GM23338 (cell line): ENCODE measurements around the gene SYT10. TPM values are rescaled to one million over a fixed set of nuclear protein-coding genes. Genes with fewer than 3 reads are reported as not detected.

Source experiments
- ATAC-seq: fragments of 200-7000 bp; cut with Tn5 transposase; 3 replicates; pipeline ENCODE4 v1.9.1; 2020
- DNase-seq: peaks from one replicate; pipeline ENCODE4 v3.0.0-alpha.2; 2015; ENCODE audit warnings: low spot score
- H2AFZ ChIP-seq: fragments of 200-600 bp; sonication (generic); 2 replicates; pipeline ENCODE4 v1.8.0; 2016; ENCODE audit warnings: antibody characterized with exemption, mild to moderate bottlenecking, moderate library complexity
- H3F3A ChIP-seq: fragments of 200-600 bp; sonication (generic); replicated peaks from 2 replicates; pipeline ENCODE4 v1.8.0; 2017; ENCODE audit warnings: antibody characterized with exemption, mixed run types, low read depth
- H3K27ac ChIP-seq: fragments of 200-600 bp; sonication (generic); 2 replicates; pipeline ENCODE4 v1.6.1; 2016; ENCODE audit warnings: low read depth
- H3K27me3 ChIP-seq: fragments of 200-600 bp; sonication (generic); 2 replicates; pipeline ENCODE4 v1.8.0; 2016; ENCODE audit warnings: mild to moderate bottlenecking, mixed run types, moderate library complexity; ENCODE audit not compliant: insufficient read depth
- H3K36me3 ChIP-seq: fragments of 200-600 bp; sonication (generic); 2 replicates; pipeline ENCODE4 v1.8.0; 2016; ENCODE audit warnings: mild to moderate bottlenecking; ENCODE audit not compliant: insufficient read depth
- H3K4me1 ChIP-seq: fragments of 200-600 bp; sonication (generic); 2 replicates; pipeline ENCODE4 v1.8.0; 2016; ENCODE audit warnings: mild to moderate bottlenecking, moderate library complexity; ENCODE audit not compliant: insufficient read depth
- H3K4me2 ChIP-seq: fragments of 200-600 bp; sonication (generic); 2 replicates; pipeline ENCODE4 v1.7.1; 2017; ENCODE audit warnings: mixed run types
- H3K4me3 ChIP-seq: fragments of 200-600 bp; sonication (generic); 2 replicates; pipeline ENCODE4 v1.6.1; 2016; ENCODE audit warnings: mixed run types
- H3K79me2 ChIP-seq: fragments of 200-600 bp; sonication (generic); replicated peaks from 2 replicates; pipeline ENCODE4 v1.8.0; 2017; ENCODE audit warnings: mild to moderate bottlenecking; ENCODE audit not compliant: insufficient read depth
- H3K9me2 ChIP-seq: fragments of 200-600 bp; sonication (generic); 2 replicates; pipeline ENCODE4 v1.8.0; 2017; ENCODE audit not compliant: insufficient read depth
- H4K20me1 ChIP-seq: fragments of 200-600 bp; sonication (generic); replicated peaks from 2 replicates; pipeline ENCODE4 v1.8.0; 2017; ENCODE audit warnings: mild to moderate bottlenecking; ENCODE audit not compliant: insufficient read depth
- H3K27ac Mint-ChIP-seq: 2 replicates; pipeline ENCODE4 v1.8.0; 2020; ENCODE audit warnings: inconsistent platforms, mild to moderate bottlenecking, moderate library complexity, mixed read lengths
- H3K27me3 Mint-ChIP-seq: 3 replicates; pipeline ENCODE4 v1.8.0; 2022; ENCODE audit warnings: low read depth, mild to moderate bottlenecking, moderate library complexity, mixed read lengths, inconsistent platforms; ENCODE audit not compliant: insufficient read depth, poor library complexity
- H3K36me3 Mint-ChIP-seq: 3 replicates; pipeline ENCODE4 v1.8.0; 2021; ENCODE audit warnings: low read depth, mild to moderate bottlenecking, inconsistent platforms, moderate library complexity, mixed read lengths
- H3K4me1 Mint-ChIP-seq: 3 replicates; pipeline ENCODE4 v1.8.0; 2020; ENCODE audit warnings: mild to moderate bottlenecking, inconsistent platforms, mixed read lengths
- H3K4me3 Mint-ChIP-seq: 3 replicates; pipeline ENCODE4 v1.8.0; 2021; ENCODE audit warnings: moderate library complexity, mild to moderate bottlenecking, inconsistent platforms, mixed read lengths
- H3K9me3 Mint-ChIP-seq: 3 replicates; pipeline ENCODE4 v1.8.0; 2020; ENCODE audit warnings: moderate library complexity, mild to moderate bottlenecking, inconsistent platforms, mixed read lengths
- CREB1 ChIP-seq: fragments of 250-450 bp; sonication (Bioruptor Pico); IDR thresholded peaks from 2 replicates; pipeline ENCODE4 v1.5.0; 2020; ENCODE audit warnings: low read depth, mild to moderate bottlenecking, moderate library complexity
- CTCF ChIP-seq, 2 experiments: fragments of 200-600 bp in 1 of 2; sonication (generic) in 1 of 2; conservative IDR thresholded peaks; 2 replicates each; pipeline versions ENCODE4 v1.5.1 to v1.6.1; 2016 to 2017; ENCODE audit warnings: antibody characterized with exemption in 2 of 2, low read depth in 2 of 2, mild to moderate bottlenecking in 2 of 2, moderate library complexity in 1 of 2
- EZH2 ChIP-seq: fragments of 200-600 bp; sonication (generic); IDR thresholded peaks from one replicate; pipeline ENCODE4 v1.8.0; 2017; ENCODE audit warnings: antibody characterized with exemption, mild to moderate bottlenecking, low read depth; ENCODE audit not compliant: unreplicated experiment
- EZH2phosphoT487 ChIP-seq: fragments of 200-600 bp; sonication (generic); IDR thresholded peaks from one replicate; pipeline ENCODE4 v1.8.1; 2018; ENCODE audit warnings: antibody characterized with exemption; ENCODE audit not compliant: unreplicated experiment
- JUNB ChIP-seq: IDR thresholded peaks from one replicate; pipeline ENCODE4 v1.6.1; 2016; ENCODE audit warnings: antibody characterized with exemption; ENCODE audit not compliant: unreplicated experiment
- NANOG ChIP-seq: IDR thresholded peaks from 2 replicates; pipeline ENCODE4 v1.6.1; 2016; ENCODE audit warnings: antibody characterized with exemption, borderline replicate concordance
- POLR2AphosphoS5 ChIP-seq: IDR thresholded peaks from 2 replicates; pipeline ENCODE4 v1.6.1; 2016; ENCODE audit warnings: antibody characterized with exemption, low read depth
- STAT1 ChIP-seq: IDR thresholded peaks from one replicate; pipeline ENCODE4 v1.6.1; 2016; ENCODE audit warnings: antibody characterized with exemption; ENCODE audit not compliant: unreplicated experiment
- ZNF114 ChIP-seq: fragments of 250-450 bp; sonication (Bioruptor Pico); IDR thresholded peaks from 2 replicates; pipeline ENCODE4 v1.5.0; 2020; ENCODE audit warnings: mild to moderate bottlenecking, moderate library complexity
- ZNF331 ChIP-seq: fragments of 250-450 bp; sonication (Bioruptor Pico); IDR thresholded peaks from 2 replicates; pipeline ENCODE4 v1.5.0; 2020; ENCODE audit warnings: low read depth, mild to moderate bottlenecking, moderate library complexity
- ZNF462 ChIP-seq: fragments of 250-450 bp; sonication (Bioruptor Pico); IDR thresholded peaks from 2 replicates; pipeline ENCODE4 v1.5.0; 2020; ENCODE audit warnings: mild to moderate bottlenecking, moderate library complexity
- polyA plus RNA-seq: library from polyadenylated mRNA; unstranded; fragments of >200 nt; fragmentation: Nextera tagmentation; extraction: Ambion mirVana; gene quantifications from 2 replicates; pipeline ENCODE4 v1.2.1, GENCODE V29; 2016
- total RNA-seq: library from RNA; depleted of rRNA; stranded (reverse); fragments of >200 nt; shearing (Covaris generic); gene quantifications from 2 replicates; pipeline ENCODE4 v1.2.3, GENCODE V29; 2014
- TF ChIP-seq, protein P1 (sequence below): IDR thresholded peaks from 2 replicates; pipeline ENCODE4 v1.6.1; 2016; ENCODE audit warnings: antibody characterized with exemption
- TF ChIP-seq, protein P2 (sequence below): IDR thresholded peaks from one replicate; pipeline ENCODE4 v1.6.1; 2018; ENCODE audit warnings: antibody characterized with exemption; ENCODE audit not compliant: unreplicated experiment

Gene SYT10
- total and polyA plus RNA-seq, 2 experiments from 2014 or later, result 1.3 to 3.0 TPM

- no peak overlapping the region for H3K4me3 ChIP-seq
- Mint-ChIP-seq H3K4me1 (no peaks in the 10 kb centered on the region), H3K36me3 (no peaks in the 10 kb centered on the region), H3K27ac (no peak overlapping the region), H3K4me3 (no peak overlapping the region), H3K27me3 (no peaks in the 10 kb centered on the region), H3K9me3 (no peaks in the 10 kb centered on the region)
- no peak overlapping the region for H3K27ac ChIP-seq
- H4K20me1 ChIP-seq, result no peaks in the 10 kb centered on the region
- DNase-seq, result no peak
- no peak overlapping the region for H2AFZ ChIP-seq
- ATAC-seq, result no peak
- no peaks in the 10 kb centered on the region for H3F3A ChIP-seq
- no peaks in the 10 kb centered on the region for H3K79me2 ChIP-seq
- no peak overlapping the region for H3K4me2 ChIP-seq
- TF ChIP-seq EZH2 (no peak), CTCF (conservative IDR thresholded peaks at IDR 0.05; ENCODE audit: low read depth in 2 of 2) (no peak), EZH2phosphoT487 (no peak), CREB1 (CRISPR knock-in tag) (no peak), ZNF114 (no peak), JUNB (no peak), ZNF331 (CRISPR knock-in tag) (no peak), STAT1 (no peak), NANOG (no peak), POLR2AphosphoS5 (no peak), ZNF462 (CRISPR knock-in tag) (no peak)
- TF ChIP-seq, protein P1, sequence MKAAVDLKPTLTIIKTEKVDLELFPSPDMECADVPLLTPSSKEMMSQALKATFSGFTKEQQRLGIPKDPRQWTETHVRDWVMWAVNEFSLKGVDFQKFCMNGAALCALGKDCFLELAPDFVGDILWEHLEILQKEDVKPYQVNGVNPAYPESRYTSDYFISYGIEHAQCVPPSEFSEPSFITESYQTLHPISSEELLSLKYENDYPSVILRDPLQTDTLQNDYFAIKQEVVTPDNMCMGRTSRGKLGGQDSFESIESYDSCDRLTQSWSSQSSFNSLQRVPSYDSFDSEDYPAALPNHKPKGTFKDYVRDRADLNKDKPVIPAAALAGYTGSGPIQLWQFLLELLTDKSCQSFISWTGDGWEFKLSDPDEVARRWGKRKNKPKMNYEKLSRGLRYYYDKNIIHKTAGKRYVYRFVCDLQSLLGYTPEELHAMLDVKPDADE, result no peak
- TF ChIP-seq, protein P2, sequence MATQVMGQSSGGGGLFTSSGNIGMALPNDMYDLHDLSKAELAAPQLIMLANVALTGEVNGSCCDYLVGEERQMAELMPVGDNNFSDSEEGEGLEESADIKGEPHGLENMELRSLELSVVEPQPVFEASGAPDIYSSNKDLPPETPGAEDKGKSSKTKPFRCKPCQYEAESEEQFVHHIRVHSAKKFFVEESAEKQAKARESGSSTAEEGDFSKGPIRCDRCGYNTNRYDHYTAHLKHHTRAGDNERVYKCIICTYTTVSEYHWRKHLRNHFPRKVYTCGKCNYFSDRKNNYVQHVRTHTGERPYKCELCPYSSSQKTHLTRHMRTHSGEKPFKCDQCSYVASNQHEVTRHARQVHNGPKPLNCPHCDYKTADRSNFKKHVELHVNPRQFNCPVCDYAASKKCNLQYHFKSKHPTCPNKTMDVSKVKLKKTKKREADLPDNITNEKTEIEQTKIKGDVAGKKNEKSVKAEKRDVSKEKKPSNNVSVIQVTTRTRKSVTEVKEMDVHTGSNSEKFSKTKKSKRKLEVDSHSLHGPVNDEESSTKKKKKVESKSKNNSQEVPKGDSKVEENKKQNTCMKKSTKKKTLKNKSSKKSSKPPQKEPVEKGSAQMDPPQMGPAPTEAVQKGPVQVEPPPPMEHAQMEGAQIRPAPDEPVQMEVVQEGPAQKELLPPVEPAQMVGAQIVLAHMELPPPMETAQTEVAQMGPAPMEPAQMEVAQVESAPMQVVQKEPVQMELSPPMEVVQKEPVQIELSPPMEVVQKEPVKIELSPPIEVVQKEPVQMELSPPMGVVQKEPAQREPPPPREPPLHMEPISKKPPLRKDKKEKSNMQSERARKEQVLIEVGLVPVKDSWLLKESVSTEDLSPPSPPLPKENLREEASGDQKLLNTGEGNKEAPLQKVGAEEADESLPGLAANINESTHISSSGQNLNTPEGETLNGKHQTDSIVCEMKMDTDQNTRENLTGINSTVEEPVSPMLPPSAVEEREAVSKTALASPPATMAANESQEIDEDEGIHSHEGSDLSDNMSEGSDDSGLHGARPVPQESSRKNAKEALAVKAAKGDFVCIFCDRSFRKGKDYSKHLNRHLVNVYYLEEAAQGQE, result no peak
- no peaks in the 10 kb centered on the region for H3K36me3 ChIP-seq
- H3K27me3 ChIP-seq, result no peaks in the 10 kb centered on the region
- no peaks in the 10 kb centered on the region for H3K9me2 ChIP-seq
- no peaks in the 10 kb centered on the region for H3K4me1 ChIP-seq
Observed at GRCh38 chr12:33429468-33429867, 10.2 kb downstream of the SYT10 start.
